ENCODE data around the gene CAPZA2. TPM values are rescaled to one million over a fixed set of nuclear protein-coding genes. Genes with fewer than 3 reads are reported as not detected.

CAPZA2 gene
- total and polyA plus RNA-seq, 9 of the 15 experiments (the other 6 are each of a cell fraction or from before 2014, with no cell fraction given), result 67.0 to 524 (median 176) TPM

GRCh38 chr7:116949941-116950801 is 87.8 kb downstream of the CAPZA2 start (continued):
- TF ChIP-seq TEAD4 (IDR thresholded peaks at IDR 0.05; ENCODE audit: low read length) (peak; percentile 84), TEAD4 (CRISPR knock-in tag; IDR thresholded peaks at IDR 0.05; ENCODE audit: borderline replicate concordance) (no peak), BRF1 (IDR thresholded peaks at IDR 0.05; ENCODE audit: borderline replicate concordance, extremely low read depth, insufficient read length) (no peak), WHSC1 (IDR thresholded peaks at IDR 0.05; ENCODE audit: low read length) (no peak), MEF2D (tag; conservative IDR thresholded peaks at IDR 0.05; ENCODE audit: low read depth) (peak; percentile 82; the same call in 1 of the 2 replicates), BMI1 (IDR thresholded peaks at IDR 0.05; ENCODE audit: low read length) (no peak), ZBTB17 (CRISPR knock-in tag; IDR thresholded peaks at IDR 0.05) (no peak), NELFE (IDR thresholded peaks at IDR 0.05; ENCODE audit: insufficient read depth, insufficient read length) (no peak), ZNF431 (CRISPR knock-in tag; IDR thresholded peaks at IDR 0.05) (no peak), TBP (optimal IDR thresholded peaks at IDR 0.05; ENCODE audit: low read depth, low read length) (peak; percentile 44), RAD21 (CRISPR knock-in tag; conservative IDR thresholded peaks at IDR 0.05 in 1 of 2, IDR thresholded peaks at IDR 0.05 in 1 of 2) (no peak)
- TF ChIP-seq, protein P1, sequence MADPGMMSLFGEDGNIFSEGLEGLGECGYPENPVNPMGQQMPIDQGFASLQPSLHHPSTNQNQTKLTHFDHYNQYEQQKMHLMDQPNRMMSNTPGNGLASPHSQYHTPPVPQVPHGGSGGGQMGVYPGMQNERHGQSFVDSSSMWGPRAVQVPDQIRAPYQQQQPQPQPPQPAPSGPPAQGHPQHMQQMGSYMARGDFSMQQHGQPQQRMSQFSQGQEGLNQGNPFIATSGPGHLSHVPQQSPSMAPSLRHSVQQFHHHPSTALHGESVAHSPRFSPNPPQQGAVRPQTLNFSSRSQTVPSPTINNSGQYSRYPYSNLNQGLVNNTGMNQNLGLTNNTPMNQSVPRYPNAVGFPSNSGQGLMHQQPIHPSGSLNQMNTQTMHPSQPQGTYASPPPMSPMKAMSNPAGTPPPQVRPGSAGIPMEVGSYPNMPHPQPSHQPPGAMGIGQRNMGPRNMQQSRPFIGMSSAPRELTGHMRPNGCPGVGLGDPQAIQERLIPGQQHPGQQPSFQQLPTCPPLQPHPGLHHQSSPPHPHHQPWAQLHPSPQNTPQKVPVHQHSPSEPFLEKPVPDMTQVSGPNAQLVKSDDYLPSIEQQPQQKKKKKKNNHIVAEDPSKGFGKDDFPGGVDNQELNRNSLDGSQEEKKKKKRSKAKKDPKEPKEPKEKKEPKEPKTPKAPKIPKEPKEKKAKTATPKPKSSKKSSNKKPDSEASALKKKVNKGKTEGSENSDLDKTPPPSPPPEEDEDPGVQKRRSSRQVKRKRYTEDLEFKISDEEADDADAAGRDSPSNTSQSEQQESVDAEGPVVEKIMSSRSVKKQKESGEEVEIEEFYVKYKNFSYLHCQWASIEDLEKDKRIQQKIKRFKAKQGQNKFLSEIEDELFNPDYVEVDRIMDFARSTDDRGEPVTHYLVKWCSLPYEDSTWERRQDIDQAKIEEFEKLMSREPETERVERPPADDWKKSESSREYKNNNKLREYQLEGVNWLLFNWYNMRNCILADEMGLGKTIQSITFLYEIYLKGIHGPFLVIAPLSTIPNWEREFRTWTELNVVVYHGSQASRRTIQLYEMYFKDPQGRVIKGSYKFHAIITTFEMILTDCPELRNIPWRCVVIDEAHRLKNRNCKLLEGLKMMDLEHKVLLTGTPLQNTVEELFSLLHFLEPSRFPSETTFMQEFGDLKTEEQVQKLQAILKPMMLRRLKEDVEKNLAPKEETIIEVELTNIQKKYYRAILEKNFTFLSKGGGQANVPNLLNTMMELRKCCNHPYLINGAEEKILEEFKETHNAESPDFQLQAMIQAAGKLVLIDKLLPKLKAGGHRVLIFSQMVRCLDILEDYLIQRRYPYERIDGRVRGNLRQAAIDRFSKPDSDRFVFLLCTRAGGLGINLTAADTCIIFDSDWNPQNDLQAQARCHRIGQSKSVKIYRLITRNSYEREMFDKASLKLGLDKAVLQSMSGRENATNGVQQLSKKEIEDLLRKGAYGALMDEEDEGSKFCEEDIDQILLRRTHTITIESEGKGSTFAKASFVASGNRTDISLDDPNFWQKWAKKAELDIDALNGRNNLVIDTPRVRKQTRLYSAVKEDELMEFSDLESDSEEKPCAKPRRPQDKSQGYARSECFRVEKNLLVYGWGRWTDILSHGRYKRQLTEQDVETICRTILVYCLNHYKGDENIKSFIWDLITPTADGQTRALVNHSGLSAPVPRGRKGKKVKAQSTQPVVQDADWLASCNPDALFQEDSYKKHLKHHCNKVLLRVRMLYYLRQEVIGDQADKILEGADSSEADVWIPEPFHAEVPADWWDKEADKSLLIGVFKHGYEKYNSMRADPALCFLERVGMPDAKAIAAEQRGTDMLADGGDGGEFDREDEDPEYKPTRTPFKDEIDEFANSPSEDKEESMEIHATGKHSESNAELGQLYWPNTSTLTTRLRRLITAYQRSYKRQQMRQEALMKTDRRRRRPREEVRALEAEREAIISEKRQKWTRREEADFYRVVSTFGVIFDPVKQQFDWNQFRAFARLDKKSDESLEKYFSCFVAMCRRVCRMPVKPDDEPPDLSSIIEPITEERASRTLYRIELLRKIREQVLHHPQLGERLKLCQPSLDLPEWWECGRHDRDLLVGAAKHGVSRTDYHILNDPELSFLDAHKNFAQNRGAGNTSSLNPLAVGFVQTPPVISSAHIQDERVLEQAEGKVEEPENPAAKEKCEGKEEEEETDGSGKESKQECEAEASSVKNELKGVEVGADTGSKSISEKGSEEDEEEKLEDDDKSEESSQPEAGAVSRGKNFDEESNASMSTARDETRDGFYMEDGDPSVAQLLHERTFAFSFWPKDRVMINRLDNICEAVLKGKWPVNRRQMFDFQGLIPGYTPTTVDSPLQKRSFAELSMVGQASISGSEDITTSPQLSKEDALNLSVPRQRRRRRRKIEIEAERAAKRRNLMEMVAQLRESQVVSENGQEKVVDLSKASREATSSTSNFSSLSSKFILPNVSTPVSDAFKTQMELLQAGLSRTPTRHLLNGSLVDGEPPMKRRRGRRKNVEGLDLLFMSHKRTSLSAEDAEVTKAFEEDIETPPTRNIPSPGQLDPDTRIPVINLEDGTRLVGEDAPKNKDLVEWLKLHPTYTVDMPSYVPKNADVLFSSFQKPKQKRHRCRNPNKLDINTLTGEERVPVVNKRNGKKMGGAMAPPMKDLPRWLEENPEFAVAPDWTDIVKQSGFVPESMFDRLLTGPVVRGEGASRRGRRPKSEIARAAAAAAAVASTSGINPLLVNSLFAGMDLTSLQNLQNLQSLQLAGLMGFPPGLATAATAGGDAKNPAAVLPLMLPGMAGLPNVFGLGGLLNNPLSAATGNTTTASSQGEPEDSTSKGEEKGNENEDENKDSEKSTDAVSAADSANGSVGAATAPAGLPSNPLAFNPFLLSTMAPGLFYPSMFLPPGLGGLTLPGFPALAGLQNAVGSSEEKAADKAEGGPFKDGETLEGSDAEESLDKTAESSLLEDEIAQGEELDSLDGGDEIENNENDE (IDR thresholded peaks at IDR 0.05; ENCODE audit: low read depth, low read length), result no peak
- TF ChIP-seq, protein P2, sequence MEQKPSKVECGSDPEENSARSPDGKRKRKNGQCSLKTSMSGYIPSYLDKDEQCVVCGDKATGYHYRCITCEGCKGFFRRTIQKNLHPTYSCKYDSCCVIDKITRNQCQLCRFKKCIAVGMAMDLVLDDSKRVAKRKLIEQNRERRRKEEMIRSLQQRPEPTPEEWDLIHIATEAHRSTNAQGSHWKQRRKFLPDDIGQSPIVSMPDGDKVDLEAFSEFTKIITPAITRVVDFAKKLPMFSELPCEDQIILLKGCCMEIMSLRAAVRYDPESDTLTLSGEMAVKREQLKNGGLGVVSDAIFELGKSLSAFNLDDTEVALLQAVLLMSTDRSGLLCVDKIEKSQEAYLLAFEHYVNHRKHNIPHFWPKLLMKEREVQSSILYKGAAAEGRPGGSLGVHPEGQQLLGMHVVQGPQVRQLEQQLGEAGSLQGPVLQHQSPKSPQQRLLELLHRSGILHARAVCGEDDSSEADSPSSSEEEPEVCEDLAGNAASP (IDR thresholded peaks at IDR 0.05), result peak; percentile 91
- TF ChIP-seq, protein P3, sequence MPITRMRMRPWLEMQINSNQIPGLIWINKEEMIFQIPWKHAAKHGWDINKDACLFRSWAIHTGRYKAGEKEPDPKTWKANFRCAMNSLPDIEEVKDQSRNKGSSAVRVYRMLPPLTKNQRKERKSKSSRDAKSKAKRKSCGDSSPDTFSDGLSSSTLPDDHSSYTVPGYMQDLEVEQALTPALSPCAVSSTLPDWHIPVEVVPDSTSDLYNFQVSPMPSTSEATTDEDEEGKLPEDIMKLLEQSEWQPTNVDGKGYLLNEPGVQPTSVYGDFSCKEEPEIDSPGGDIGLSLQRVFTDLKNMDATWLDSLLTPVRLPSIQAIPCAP (CRISPR knock-in tag; IDR thresholded peaks at IDR 0.05; ENCODE audit: borderline replicate concordance), result no peak

Data from K562 (cell line).